ENCODE data around the gene PITPNM3. TPM values are rescaled to one million over a fixed set of nuclear protein-coding genes. Genes with fewer than 3 reads are reported as not detected.

PITPNM3 gene
- polyA plus RNA-seq, 3 donors, result 0.61 to 1.6 (median 1.1) TPM

GRCh38 chr17:6423931-6424330, 132.4 kb downstream of the PITPNM3 start:
- WGBS, 3 donors, result 68 to 75% (median 74%) methylated on average over 14 of the region's 14 CpGs
- no peak overlapping the region for H3K27ac ChIP-seq (ENCODE audit: low read depth, low read length)

GRCh38 chr17:6422654-6423241, 133.6 kb downstream of the PITPNM3 start:
- 60 to 67% (median 61%) methylated on average over 13 of the region's 13 CpGs for WGBS, 3 donors
- no peak overlapping the region for H3K27ac ChIP-seq (ENCODE audit: low read depth, low read length)

GRCh38 chr17:6421700-6422604, 134.4 kb downstream of the PITPNM3 start:
- H3K27ac ChIP-seq (ENCODE audit: low read depth, low read length), result no peak overlapping the region
- 22 to 26% (median 24%) methylated on average over 13 of the region's 13 CpGs for WGBS, 3 donors

- H3K27ac ChIP-seq (ENCODE audit: low read depth, low read length), result no peak overlapping the region
- 13 to 27% (median 24%) methylated on average over 12 to 13 of the region's 13 CpGs for WGBS, 3 donors
Measured at GRCh38 chr17:6420173-6420641, 136.1 kb downstream of the PITPNM3 start.

GRCh38 chr17:6415616-6416015, 140.7 kb downstream of the PITPNM3 start:
- 66 to 78% (median 77%) methylated on average over 8 of the region's 8 CpGs for WGBS, 3 donors
- H3K27ac ChIP-seq (ENCODE audit: low read depth, low read length), result no peak overlapping the region

- no peak overlapping the region for H3K27ac ChIP-seq (ENCODE audit: low read depth, low read length)
- 89 to 100% (median 96%) methylated on average over 1 of the region's 1 CpG for WGBS, 3 donors
Measured at GRCh38 chr17:6413065-6413464, 143.3 kb downstream of the PITPNM3 start.

GRCh38 chr17:6408735-6409134, 147.6 kb downstream of the PITPNM3 start:
- H3K27ac ChIP-seq (ENCODE audit: low read depth, low read length), result no peak overlapping the region
- WGBS, 3 donors, result 42 to 59% (median 59%) methylated on average over 10 of the region's 10 CpGs

- no peak overlapping the region for H3K27ac ChIP-seq (ENCODE audit: low read depth, low read length)
- 56 to 68% (median 61%) methylated on average over 6 of the region's 6 CpGs for WGBS, 3 donors
Measured at GRCh38 chr17:6408276-6408675, 148.1 kb downstream of the PITPNM3 start.

GRCh38 chr17:6402258-6402657, 154.1 kb downstream of the PITPNM3 start:
- WGBS, 3 donors, result 71 to 77% (median 74%) methylated on average over 6 of the region's 6 CpGs
- H3K27ac ChIP-seq (ENCODE audit: low read depth, low read length), result no peak overlapping the region

Other genes with a start within 250 kb of the PITPNM3 start
- not detected for gene AIPL1, start 121.4 kb downstream of the PITPNM3 start, polyA plus RNA-seq
- gene PIMREG, start 112.1 kb downstream of the PITPNM3 start, polyA plus RNA-seq, result under 1 TPM; 0.15 to 0.34 (median 0.16) TPM
- 1 to 10 TPM; 3.5 to 6.9 (median 3.9) TPM for gene KIAA0753, start 84.2 kb upstream of the PITPNM3 start, polyA plus RNA-seq
- 100 to 1,000 TPM in 2 of 3 donors, 10 to 100 TPM in 1; 60.8 to 107 (median 103) TPM for gene TXNDC17, start 84.5 kb upstream of the PITPNM3 start, polyA plus RNA-seq
- 10 to 100 TPM in 1 of 3 donors, 1 to 10 TPM in 2; 6.3 to 31.0 (median 8.6) TPM for gene MED31, start 95.0 kb upstream of the PITPNM3 start, polyA plus RNA-seq
- 1 to 10 TPM in 2 of 3 donors, under 1 TPM in 1; 0.65 to 2.3 (median 1.7) TPM for gene C17orf100, start 95.2 kb upstream of the PITPNM3 start, polyA plus RNA-seq
- gene SLC13A5, start 156.8 kb upstream of the PITPNM3 start, polyA plus RNA-seq, result under 1 TPM; 0.05 to 0.34 (median 0.10) TPM
- 10 to 100 TPM in 2 of 3 donors, 1 to 10 TPM in 1; 9.8 to 75.6 (median 21.0) TPM for gene XAF1, start 199.5 kb upstream of the PITPNM3 start, polyA plus RNA-seq
- gene FBXO39, start 219.7 kb upstream of the PITPNM3 start, polyA plus RNA-seq, result under 1 TPM in 2 of 3 donors, not detected in 1; 0.10 to 0.14 TPM

Data from adipose tissue (tissue), 3 donors.